Testis (tissue), 3 donors: ENCODE results near the gene DGCR8. TPM values are rescaled to one million over a fixed set of nuclear protein-coding genes. Genes with fewer than 3 reads are reported as not detected.

Experiments used
- DNase-seq: peaks from one replicate; pipeline ENCODE4 v3.0.0-alpha.2; 2019
- H3K27ac ChIP-seq, 2 donors: fragments of 200-600 bp; sonication (generic); one replicate each; pipeline ENCODE4 v1.5.1; 2019
- H3K27me3 ChIP-seq: fragments of 200-600 bp; sonication (generic); one replicate; pipeline ENCODE4 v1.5.1; 2019
- H3K36me3 ChIP-seq: fragments of 200-600 bp; sonication (generic); one replicate; pipeline ENCODE4 v1.5.1; 2017; ENCODE audit warnings: low read depth; ENCODE audit errors: missing control alignments
- H3K4me1 ChIP-seq: fragments of 200-600 bp; sonication (generic); one replicate; pipeline ENCODE4 v1.5.1; 2019
- H3K4me3 ChIP-seq, 2 donors: fragments of 200-600 bp; sonication (generic); one replicate each; pipeline ENCODE4 v1.5.1; 2017 to 2019
- H3K9me3 ChIP-seq: fragments of 200-600 bp; sonication (generic); one replicate; pipeline ENCODE4 v1.5.1; 2017
- POLR2A ChIP-seq: fragments of 450-650 bp; IDR thresholded peaks from one replicate; pipeline ENCODE4 v1.6.1; 2017; ENCODE audit warnings: antibody characterized with exemption, mild to moderate bottlenecking, moderate library complexity
- WGBS, 2 donors: methylation state at CpG; one replicate each; pipeline ENCODE4 v1.1.5; 2018; 5-methylcytosine and 5-hydroxymethylcytosine counted together
- intact Hi-C: fragments of 100-400 bp; cut with DNase I; formaldehyde crosslinking; loops from one replicate; pipeline ENCODE4 v1.15.1; 2023; ENCODE audit warnings: low total_unique reads
- polyA plus RNA-seq: library from polyadenylated mRNA; stranded (reverse); fragments of 350-450 nt; fragmentation: Illumina TruSeq; extraction: RNeasy Lipid Tissue Mini Kit (QIAGEN cat#74804); gene quantifications from one replicate; pipeline ENCODE4 v1.2.3, GENCODE V29; 2014; ENCODE audit warnings: low read depth, low replicate concordance; ENCODE audit not compliant: insufficient read depth
- total RNA-seq, 2 donors: library from RNA; depleted of rRNA; stranded (reverse); fragments of >200 nt; gene quantifications; one replicate each; pipeline ENCODE4 v1.2.3, GENCODE V29; 2016
- TF ChIP-seq, protein P1 (sequence below), 3 experiments: fragments of 450-650 bp in 2 of 3; fragments of 200-600 bp in 1 of 3; sonication (generic) in 1 of 3; IDR thresholded peaks; one replicate each; pipeline ENCODE4 v1.5.1; 2016 to 2019; ENCODE audit warnings: antibody characterized with exemption in 3 of 3, mild to moderate bottlenecking in 2 of 3, moderate library complexity in 1 of 3

The DGCR8 gene
- total and polyA plus RNA-seq, 3 donors from 2014 or later, result 44.4 to 83.7 (median 64.8) TPM

DNA sequence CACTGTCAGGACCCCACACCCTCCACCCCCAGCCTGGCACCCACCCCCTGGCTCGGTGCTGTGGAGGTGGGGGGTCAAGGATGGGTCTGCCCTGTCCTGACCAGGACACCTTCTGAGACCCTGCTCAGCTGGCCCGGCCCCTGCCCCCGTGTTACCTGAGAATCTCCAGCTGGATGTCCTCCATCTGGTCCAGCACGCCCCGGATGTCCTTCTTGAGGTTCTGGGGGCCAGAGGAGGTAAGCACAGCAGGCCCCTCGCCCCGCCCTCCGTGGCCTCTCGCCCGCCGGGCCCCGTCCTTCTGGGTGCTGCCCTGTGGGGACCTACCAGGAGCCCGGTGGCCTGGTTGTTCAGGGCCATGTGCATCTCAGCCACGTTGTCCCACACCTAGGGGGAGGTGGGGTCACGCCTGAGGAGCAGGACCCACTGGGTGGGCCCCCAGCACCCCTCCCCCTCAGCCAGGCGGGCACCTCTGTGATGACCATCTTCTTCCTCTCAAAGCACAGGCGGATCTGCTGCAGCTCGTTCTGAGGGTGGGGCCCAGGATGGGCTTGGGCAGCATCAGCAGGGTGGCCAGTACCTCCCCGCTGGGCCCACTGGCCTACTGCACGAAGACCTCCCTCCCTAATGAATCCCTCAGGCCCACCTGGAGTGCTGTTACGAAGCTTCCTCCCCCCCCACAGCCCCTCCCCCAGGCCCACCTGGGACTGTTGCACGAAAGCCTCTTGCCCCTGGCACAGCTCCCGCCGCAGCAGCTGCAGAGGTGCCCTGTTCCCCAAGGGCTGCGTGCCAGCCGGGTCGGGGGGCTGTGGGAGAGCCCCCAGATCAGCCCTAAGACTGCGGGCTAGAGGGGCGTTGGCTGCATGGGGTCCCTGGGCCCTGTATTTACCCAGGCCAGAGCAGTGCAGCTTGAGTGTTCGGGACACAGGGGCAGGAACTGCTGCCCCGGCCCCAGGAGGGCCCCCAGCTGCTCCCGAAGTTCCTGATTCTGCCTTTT lies 69.5 kb downstream of the DGCR8 start:
- intact Hi-C loops, result no loop called here
- Histone ChIP-seq H3K4me3 (no peak overlapping the region), H3K9me3 (no peaks in the 10 kb centered on the region), H3K27ac (no peak overlapping the region), H3K4me1 (peaks cover 4% of the 10 kb centered on the region), H3K36me3 (no peaks in the 10 kb centered on the region), H3K27me3 (no peaks in the 10 kb centered on the region)
- no peak for DNase-seq
- 80% methylated on average over 32 of the region's 32 CpGs; no CpG with 5 or more reads in 1 of the 2 donors for WGBS, 2 donors
- TF ChIP-seq, protein P1, sequence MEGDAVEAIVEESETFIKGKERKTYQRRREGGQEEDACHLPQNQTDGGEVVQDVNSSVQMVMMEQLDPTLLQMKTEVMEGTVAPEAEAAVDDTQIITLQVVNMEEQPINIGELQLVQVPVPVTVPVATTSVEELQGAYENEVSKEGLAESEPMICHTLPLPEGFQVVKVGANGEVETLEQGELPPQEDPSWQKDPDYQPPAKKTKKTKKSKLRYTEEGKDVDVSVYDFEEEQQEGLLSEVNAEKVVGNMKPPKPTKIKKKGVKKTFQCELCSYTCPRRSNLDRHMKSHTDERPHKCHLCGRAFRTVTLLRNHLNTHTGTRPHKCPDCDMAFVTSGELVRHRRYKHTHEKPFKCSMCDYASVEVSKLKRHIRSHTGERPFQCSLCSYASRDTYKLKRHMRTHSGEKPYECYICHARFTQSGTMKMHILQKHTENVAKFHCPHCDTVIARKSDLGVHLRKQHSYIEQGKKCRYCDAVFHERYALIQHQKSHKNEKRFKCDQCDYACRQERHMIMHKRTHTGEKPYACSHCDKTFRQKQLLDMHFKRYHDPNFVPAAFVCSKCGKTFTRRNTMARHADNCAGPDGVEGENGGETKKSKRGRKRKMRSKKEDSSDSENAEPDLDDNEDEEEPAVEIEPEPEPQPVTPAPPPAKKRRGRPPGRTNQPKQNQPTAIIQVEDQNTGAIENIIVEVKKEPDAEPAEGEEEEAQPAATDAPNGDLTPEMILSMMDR (IDR thresholded peaks at IDR 0.05), result no peak
- no peak for TF ChIP-seq POLR2A

DNA sequence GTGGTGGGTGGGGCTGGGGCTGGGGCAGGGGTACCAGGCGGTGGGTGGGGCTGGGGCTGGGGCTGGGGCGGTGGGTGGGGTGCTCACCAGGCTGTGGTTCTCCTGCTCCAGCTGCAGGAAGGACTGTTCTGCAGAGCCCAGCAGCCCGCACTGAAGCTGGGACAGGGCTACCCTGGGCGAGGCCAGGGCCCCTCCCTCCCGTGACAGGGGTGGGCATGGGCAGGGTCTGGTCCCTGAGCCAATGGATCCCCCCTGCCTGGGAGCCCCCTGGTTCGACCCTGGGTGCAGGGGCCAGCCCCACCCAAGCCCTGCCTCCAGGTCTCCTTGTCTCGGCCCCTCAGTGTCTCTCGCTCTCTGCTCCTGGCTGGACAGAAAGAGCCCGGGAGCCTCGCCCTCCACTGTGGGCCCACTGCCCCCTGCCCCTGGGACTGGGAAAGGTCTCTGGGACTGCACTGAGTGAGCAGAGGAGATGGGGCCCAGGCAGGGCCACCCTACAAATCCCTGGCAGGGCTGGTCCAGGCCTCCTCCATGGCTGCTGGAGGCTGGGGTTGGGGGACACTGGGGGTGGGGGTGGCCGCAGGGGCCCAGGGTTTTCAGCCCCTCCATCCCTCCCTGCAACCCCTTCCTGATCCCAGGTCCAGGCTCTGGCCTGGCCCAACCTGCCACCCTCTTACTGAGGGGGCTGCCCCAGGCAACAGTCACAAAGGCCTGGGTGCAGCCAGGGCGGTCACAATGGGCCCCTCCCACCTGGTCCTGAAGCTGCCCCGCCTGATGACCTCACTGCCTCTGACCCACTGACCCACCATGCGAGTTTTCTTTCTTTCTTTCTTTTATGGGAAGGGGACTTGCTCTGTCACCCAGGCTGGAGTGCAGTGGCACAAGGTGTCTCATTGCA lies 70.6 kb downstream of the DGCR8 start, which contains the start of gene CCDC188:
CCDC188 (minus strand) TSS at position 675 of the 895 bp plus-strand sequence; CDS start at position 606, 69 bp downstream.
- Histone ChIP-seq H3K36me3 (no peaks in the 10 kb centered on the region), H3K4me1 (peaks cover 4% of the 10 kb centered on the region), H3K27ac (no peak within 1 kb of the TSS), H3K4me3 (no peak within 1 kb of the TSS), H3K9me3 (no peaks in the 10 kb centered on the region), H3K27me3 (no peaks in the 10 kb centered on the region)
- TF ChIP-seq, protein P1 (IDR thresholded peaks at IDR 0.05), result no peak
- TF ChIP-seq POLR2A, result no peak
- WGBS, 2 donors, result 88% methylated on average over 3 to 13 of the region's 14 CpGs
- intact Hi-C loops, result no loop called here
- DNase-seq, result no peak

DNA sequence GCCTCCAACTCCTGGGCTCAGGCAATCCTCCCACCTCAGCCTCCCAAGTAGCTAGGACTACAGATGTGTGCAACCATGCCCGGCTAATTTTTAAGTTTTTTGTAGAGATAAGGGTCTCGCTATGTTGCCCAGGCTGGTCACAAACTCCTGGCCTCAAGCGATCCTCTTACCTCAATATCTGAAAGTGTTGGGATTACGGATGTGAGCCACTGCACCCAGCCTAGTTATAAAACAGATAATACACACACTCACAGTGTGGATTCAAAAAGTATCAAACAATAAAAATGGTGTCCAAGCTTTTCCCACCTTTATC lies 71.2 kb downstream of the DGCR8 start:
- no peak for TF ChIP-seq POLR2A
- TF ChIP-seq, protein P1 (IDR thresholded peaks at IDR 0.05), result no peak
- intact Hi-C loops, result no loop called here
- no peaks in the 10 kb centered on the region for H3K27me3 ChIP-seq
- WGBS, 2 donors, result 90% methylated on average over 4 of the region's 4 CpGs
- H3K27ac ChIP-seq, result no peak overlapping the region
- DNase-seq, result no peak
- H3K36me3 ChIP-seq, result no peaks in the 10 kb centered on the region
- no peak overlapping the region for H3K4me3 ChIP-seq
- H3K4me1 ChIP-seq, result peaks cover 4% of the 10 kb centered on the region
- H3K9me3 ChIP-seq, result no peaks in the 10 kb centered on the region

DNA sequence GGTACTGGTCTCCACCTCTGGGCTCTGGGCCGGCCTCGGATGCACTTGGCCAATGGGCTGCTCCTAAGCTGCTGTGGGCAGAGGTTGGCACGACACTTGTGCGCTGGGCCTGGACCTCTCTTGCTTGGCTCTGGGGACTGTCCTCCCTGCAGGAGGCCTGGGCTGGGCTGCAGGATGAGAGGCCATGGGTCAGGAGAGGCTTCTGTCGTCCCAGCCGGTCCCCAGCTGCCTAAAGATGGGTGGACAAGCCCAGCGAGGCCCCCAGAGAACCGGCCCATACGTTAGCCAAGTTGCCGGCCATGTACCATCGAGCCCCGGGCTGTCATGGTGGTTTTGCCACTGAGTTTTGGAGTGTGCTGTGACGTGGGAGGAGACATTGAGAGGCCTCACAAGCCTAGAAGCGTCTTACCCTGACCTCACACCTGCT lies 72.4 kb downstream of the DGCR8 start:
- Histone ChIP-seq H3K9me3 (no peaks in the 10 kb centered on the region), H3K27me3 (no peaks in the 10 kb centered on the region), H3K36me3 (no peaks in the 10 kb centered on the region), H3K4me3 (no peak overlapping the region), H3K4me1 (peaks cover 4% of the 10 kb centered on the region), H3K27ac (no peak overlapping the region)
- TF ChIP-seq POLR2A, result no peak
- TF ChIP-seq, protein P1 (IDR thresholded peaks at IDR 0.05), result no peak
- intact Hi-C loops, result no loop called here
- 88% methylated on average over 14 of the region's 14 CpGs; no CpG with 5 or more reads in 1 of the 2 donors for WGBS, 2 donors
- no peak for DNase-seq
